ENCODE results near the gene TTC16. TPM values are rescaled to one million over a fixed set of nuclear protein-coding genes. Genes with fewer than 3 reads are reported as not detected.

Gene TTC16
- total and polyA plus RNA-seq, 4 donors, result 0.02 to 0.08 TPM; not detected in 2

- WGBS, result 93% methylated on average over 11 of the region's 11 CpGs
- Histone ChIP-seq H3K4me3 (ENCODE audit: low read depth in 1 of 3, low read length in 3 of 3) (no peak overlapping the region), H3K9me3 (ENCODE audit: control insufficient read depth in 4 of 4, low read length in 3 of 4) (no peaks in the 10 kb centered on the region), H3K9ac (ENCODE audit: low read depth in 1 of 2, low read length in 2 of 2) (no peak overlapping the region), H3K36me3 (ENCODE audit: control insufficient read depth in 4 of 4, insufficient read depth in 3 of 4, low read depth in 1 of 4, low read length in 3 of 4) (no peaks in the 10 kb centered on the region), H3K27me3 (ENCODE audit: control insufficient read depth in 4 of 4, insufficient read depth in 4 of 4, low read length in 3 of 4) (no peaks in the 10 kb centered on the region), H3K27ac (ENCODE audit: low read depth in 1 of 2, low read length in 2 of 2) (no peak overlapping the region), H3K4me1 (ENCODE audit: control insufficient read depth in 4 of 4, insufficient read depth in 4 of 4, low read length in 3 of 4) (peaks cover 2 to 12% (median 8%) of the 10 kb centered on the region in 4 donors)
- no peak for DNase-seq (ENCODE audit: low spot score)
- no peak for TF ChIP-seq ZBTB33 (IDR thresholded peaks at IDR 0.05)
- TF ChIP-seq FOXA2 (IDR thresholded peaks at IDR 0.05), result no peak
- no peak for TF ChIP-seq JUND (IDR thresholded peaks at IDR 0.05)
- no peak for TF ChIP-seq HNF4A (conservative IDR thresholded peaks at IDR 0.05)
- TF ChIP-seq RAD21 (IDR thresholded peaks at IDR 0.05), result no peak
- no peak for TF ChIP-seq GABPA (IDR thresholded peaks at IDR 0.05 in 1 of 2, conservative IDR thresholded peaks at IDR 0.05 in 1 of 2)
- TF ChIP-seq NR2F2 (IDR thresholded peaks at IDR 0.05), result no peak
Measured at GRCh38 chr9:127711831-127712274, 4.0 kb upstream of the TTC16 start.

GRCh38 chr9:127712371-127712770, 3.5 kb upstream of the TTC16 start:
- no peak overlapping the region for H3K27ac ChIP-seq (ENCODE audit: low read depth in 1 of 2, low read length in 2 of 2)
- TF ChIP-seq HNF4A (conservative IDR thresholded peaks at IDR 0.05) (no peak), ZBTB33 (IDR thresholded peaks at IDR 0.05) (no peak), TAF1 (conservative IDR thresholded peaks at IDR 0.05) (no peak), GABPA (IDR thresholded peaks at IDR 0.05 in 1 of 2, conservative IDR thresholded peaks at IDR 0.05 in 1 of 2) (no peak), EGR1 (IDR thresholded peaks at IDR 0.05; ENCODE audit: low read depth in 2 of 2) (no peak), RAD21 (IDR thresholded peaks at IDR 0.05) (no peak), MAX (IDR thresholded peaks at IDR 0.05) (no peak), YY1 (IDR thresholded peaks at IDR 0.05) (no peak), HNF4G (IDR thresholded peaks at IDR 0.05) (no peak), JUND (IDR thresholded peaks at IDR 0.05) (no peak), REST (IDR thresholded peaks at IDR 0.05) (no peak), ATF3 (IDR thresholded peaks at IDR 0.05) (no peak), SP1 (IDR thresholded peaks at IDR 0.05) (no peak), CTCF (IDR thresholded peaks at IDR 0.05; ENCODE audit: low read depth, low read length, missing input control) (no peak), NR2F2 (IDR thresholded peaks at IDR 0.05) (no peak), FOXA1 (IDR thresholded peaks at IDR 0.05) (no peak), RXRA (IDR thresholded peaks at IDR 0.05) (no peak)
- no peak for DNase-seq (ENCODE audit: low spot score)
- H3K4me3 ChIP-seq (ENCODE audit: low read depth in 1 of 3, low read length in 3 of 3), result no peak overlapping the region
- no peak overlapping the region for H3K9ac ChIP-seq (ENCODE audit: low read depth in 1 of 2, low read length in 2 of 2)
- H3K27me3 ChIP-seq (ENCODE audit: control insufficient read depth in 4 of 4, insufficient read depth in 4 of 4, low read length in 3 of 4), result no peaks in the 10 kb centered on the region
- WGBS, result 93% methylated on average over 11 of the region's 11 CpGs
- no peaks in the 10 kb centered on the region for H3K9me3 ChIP-seq (ENCODE audit: control insufficient read depth in 4 of 4, low read length in 3 of 4)
- peaks cover 2 to 12% (median 8%) of the 10 kb centered on the region in 4 donors for H3K4me1 ChIP-seq (ENCODE audit: control insufficient read depth in 4 of 4, insufficient read depth in 4 of 4, low read length in 3 of 4)
- no peaks in the 10 kb centered on the region for H3K36me3 ChIP-seq (ENCODE audit: control insufficient read depth in 4 of 4, insufficient read depth in 3 of 4, low read depth in 1 of 4, low read length in 3 of 4)
